GM21529 (cell line): Measurements from ENCODE around the gene SLC44A4.

Experiments
- ATAC-seq: cut with Tn5 transposase; IDR thresholded peaks from one replicate; pipeline ENCODE4 v1.9.1; 2021; ENCODE audit not compliant: unreplicated experiment

The SLC44A4 gene

DNA sequence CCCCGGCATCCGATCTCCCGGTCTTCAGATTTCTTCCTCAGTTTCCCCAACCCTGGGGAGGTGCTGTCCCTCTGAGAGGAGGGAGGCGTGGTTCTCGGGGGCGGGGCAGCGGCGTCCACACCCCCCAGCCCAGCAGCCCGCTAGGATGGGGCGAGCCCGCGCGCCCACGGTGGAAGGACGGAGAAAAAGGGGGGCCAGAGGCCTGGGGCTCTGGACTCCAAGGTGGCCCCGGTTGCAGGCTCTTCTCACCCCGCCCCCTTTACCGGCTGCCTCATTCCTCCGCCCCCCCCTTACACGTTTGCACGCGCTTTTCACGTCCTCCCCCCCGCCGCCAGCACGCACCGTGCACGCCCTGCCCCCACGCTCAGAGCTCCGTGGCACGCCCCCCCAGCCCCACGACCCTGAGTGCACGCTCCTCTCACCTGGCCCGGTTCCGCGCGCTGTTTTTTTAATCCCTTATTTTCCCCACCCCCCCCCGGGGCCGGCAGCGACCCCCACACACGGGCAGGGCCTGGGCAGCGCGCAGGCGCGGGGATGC is 22.7 kb upstream of the SLC44A4 start:
- no peak for ATAC-seq

- ATAC-seq = no peak
Observed at GRCh38 chr6:31900917-31901414, 22.2 kb upstream of the SLC44A4 start.

- no peak for ATAC-seq
Observed at GRCh38 chr6:31899882-31900722, 21.3 kb upstream of the SLC44A4 start.

DNA sequence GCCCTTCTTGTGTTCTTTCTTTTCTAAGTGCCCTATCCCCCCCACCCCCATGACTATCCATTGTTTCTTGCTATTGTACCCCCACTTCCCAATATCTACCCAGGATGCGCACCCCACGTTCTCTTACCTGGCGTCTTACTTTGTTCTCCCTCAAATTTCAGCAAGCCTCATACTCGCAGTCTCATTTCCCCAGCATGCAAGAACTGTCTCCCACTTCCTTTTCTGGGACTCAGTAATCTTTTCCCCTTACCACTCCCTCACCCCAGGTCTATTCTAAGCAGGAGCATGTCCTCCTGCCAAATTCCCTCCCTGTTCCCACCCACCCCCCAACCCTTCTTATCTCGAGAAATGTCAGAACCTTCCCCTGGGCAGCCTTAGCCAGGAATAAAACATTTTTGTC is 20.4 kb upstream of the SLC44A4 start:
- ATAC-seq = no peak

DNA sequence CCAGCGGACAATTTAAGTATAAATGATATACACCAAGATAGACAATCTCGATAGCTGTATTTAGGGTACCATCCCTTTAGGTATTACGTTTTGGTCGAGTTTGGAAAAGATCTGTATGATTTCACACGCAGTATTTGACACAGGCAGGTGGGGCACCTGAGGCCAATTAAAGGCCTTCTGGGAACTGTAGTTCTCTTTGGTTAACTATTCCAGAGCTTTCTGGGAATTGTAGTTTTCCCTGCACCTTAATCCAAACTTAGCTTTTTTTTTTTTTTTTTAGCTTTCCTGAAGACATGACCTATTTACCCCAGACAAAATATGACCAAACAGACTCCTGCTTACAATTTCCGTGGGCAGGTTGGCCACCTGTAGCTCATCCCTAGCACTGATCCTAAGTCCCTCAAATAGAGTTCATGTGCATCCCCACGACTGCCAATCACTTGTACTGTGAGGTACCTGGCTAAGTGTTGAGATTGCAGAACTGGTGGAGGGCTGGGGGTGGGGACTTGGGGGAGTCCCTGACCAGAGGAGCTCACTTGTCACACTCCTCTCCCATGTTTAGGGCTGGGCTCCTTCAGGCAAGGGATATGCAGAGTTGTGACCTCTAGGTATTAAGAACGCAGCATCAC is 19.7 kb upstream of the SLC44A4 start:
- no peak for ATAC-seq

DNA sequence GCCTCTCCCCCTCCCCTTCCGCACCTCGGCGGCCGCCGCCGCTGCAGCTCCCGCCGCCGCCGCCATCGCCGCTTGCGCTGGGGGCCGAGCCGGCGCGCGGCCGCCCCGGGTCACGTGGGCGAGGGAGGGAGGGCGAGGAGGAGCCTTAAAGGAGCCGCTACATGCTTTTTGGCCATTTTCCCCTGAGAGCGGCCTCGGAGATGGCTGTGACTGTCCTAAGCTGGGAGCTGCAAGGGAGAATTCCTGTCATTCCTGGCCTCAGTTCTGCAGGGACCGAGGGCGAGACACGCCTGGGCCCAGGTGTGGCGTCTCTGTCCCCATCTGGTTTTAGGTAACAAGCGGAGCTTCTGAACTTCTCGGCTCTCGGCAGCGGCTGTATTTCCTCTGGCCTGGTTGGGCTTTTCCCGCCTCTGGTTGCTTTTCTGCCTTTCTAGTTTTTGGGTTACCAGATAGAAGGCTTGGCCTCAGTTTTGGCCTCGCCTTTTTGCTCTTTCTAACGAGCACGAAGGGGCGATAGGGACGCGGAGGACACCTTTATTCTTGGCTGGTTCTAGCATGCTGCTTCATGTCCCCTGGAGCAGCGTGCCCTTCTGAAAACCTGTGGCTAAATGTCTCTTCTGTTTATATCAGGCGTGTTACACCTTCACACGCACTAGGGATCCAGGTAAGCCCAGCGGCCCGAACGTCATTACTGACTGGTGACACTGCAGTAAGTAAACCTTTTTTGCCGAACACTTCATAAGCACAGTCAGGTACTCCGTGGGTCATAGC is 19.0 kb upstream of the SLC44A4 start, which contains the start of gene EHMT2:
Gene EHMT2 (minus strand): TSS at position 87 of the 771 bp plus-strand sequence. CDS start 21 bp downstream, at position 66.
- peak; percentile 47 for ATAC-seq

- ATAC-seq = no peak
Observed at GRCh38 chr6:31896856-31897611, 18.2 kb upstream of the SLC44A4 start.

- no peak for ATAC-seq
Observed at GRCh38 chr6:31896493-31896855, 17.7 kb upstream of the SLC44A4 start.

DNA sequence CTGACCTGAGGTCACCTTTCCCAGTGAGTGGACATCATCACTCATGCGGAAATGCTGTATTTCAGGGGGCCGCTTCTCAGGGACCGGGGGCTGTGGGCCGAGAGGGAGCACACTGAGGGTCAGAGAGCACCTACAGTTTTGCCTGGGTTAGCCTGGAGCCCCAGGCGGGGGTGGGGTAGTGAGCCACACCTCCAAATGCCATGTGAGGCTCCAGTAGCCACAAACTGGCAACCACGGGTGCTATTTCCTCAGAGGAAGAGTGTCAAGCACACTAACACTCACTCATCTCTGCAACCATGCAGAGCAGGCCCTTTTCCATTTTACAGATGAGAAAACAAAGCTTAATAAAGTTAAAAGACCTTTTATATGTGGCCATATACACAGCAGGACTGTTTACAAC is 14.0 kb upstream of the SLC44A4 start:
- no peak for ATAC-seq

DNA sequence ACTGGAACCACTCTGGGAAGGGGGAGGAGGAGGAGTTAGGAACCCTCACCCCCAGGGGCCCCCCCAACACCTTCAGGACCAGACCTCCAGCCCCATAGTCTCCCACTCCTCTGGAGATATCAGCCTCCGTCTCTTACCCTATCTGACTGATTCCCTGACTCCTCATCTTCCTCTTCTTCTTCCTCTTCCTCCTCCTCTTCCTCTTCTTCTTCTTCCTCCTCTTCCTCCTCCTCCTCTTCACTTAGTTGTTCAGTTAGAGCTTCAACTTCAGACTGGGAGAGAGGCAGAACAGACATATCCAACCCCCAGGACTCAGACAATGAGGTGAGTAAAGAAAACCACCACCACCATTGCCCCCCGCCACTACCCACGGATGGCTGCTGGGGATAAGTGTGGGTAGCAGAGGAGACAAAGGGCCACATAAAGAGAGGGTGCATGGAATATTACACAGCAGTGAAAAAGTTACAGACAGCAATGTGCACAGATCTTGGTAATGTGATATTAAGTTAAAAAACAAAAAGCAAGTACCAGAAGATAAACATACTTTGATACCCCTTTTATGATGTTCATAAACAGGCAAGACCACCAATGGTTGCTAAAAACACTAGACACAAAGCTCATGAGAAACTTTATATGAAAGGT is 10.7 kb upstream of the SLC44A4 start:
- no peak for ATAC-seq

DNA sequence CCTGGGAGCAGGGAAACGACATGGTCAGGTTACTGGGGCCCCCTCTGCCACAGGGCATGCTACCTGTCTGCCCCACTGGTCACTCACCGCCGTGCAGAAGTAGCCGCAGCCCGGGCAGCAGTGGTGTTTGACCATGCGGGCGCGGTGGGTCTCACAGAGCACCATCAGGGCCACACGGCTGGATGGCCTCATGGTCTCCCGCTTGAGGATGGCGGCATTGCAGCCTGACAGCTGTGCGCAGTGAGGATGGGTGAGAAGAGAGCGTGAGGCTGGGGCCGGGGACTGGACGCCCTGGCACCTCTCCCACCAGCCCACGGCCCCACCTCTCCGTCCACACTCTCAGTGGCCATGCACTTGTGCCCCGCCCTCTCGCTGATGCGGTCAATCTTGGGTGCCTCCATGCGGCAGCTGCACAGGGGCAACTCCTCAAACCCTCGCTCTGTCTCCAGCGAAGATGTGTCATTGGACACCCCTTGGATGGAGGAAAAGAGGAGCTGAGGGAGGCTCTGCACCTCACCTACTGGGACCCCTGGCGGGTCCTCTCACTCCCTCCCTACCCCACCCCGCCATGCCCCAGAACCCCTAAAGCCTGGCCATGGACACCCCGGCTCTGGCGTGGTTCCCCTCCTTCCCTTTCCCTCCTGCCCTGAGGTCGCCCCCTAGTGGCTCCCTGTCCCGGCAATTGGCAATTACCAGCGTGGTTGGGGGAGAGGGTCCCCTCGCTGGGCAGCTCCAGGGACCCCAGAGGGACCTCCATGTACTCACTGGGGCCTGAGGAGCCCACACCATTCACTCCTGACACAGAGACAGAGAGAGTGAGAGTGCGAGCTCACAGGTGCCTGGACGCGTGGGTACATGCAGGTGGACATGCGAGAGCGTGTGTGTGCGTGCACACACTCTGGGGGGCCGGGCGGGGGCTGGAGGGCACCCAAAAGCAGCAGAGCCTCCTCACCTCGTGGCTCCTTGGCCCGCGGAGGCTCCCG is 9.8 kb upstream of the SLC44A4 start:
- ATAC-seq = no peak

GRCh38 chr6:31887173-31888007 is 8.6 kb upstream of the SLC44A4 start:
- ATAC-seq = no peak

DNA sequence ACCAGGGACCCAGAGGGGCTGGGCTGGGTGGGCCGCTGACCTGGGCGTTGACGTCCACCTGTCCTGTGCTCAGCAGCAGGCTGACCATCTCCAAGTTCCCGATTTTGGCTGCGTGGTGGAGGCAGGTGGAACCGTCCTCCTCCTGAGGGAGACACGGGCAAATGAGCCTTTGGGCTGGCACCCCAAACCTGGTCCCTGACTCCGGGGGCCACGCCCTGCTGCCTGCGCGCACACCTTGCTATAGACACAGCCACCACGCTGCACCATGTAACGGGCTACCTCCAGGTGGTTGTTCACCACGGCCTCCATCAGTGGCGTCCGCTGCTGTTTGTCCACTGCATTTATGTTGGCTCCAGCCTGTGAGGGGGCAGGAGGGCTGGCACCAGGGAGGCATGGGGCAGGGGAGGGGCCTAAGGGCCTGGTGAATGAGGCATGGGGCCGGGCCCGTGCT is 7.8 kb upstream of the SLC44A4 start:
- no peak for ATAC-seq

DNA sequence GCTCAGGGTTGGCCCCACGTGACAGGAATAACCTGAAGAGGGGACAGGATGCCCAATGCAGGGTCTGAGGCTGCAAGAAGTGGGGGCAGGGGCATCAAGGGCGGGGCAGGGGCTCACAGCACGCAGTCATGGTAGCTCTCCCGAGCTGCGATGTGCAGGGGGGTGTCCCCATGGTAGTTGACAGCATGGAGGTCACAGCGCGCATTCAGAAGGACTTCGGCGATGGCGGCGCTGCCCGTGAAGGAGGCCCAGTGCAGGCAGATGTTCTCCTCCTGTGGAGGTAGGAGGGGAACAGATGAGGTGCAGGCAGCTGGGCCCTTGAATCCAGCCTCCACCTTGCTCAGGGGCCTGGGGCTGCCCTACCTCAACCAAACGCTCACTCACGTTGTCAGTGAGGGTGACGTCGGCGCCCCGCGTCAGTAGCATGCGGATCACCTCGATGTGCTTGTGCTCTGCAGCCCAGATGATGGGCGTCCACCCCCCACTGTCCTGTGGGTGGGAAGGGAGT is 5.8 kb upstream of the SLC44A4 start:
- no peak for ATAC-seq

GRCh38 chr6:31883676-31884075 is 4.9 kb upstream of the SLC44A4 start:
- no peak for ATAC-seq

DNA sequence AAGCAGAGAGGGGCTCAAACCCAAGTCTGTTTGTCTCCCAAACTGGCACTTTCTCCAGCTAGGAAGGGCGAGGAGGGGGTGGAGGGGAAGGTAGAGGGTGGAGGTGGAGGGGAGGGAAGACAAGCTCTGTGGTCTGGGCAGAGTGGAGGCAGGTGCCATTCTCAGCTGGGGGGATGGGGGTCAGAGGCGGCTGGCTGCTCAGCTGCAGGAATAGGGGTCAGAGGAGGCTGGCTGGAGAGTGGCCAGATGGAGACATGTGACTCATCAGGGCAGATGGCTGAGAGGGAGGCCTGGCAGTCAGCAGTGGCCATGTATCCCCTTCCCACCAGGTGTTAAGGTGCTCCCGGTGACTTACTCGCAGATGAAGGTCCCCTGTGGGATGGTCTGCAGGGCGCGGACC is 3.5 kb upstream of the SLC44A4 start:
- no peak for ATAC-seq

DNA sequence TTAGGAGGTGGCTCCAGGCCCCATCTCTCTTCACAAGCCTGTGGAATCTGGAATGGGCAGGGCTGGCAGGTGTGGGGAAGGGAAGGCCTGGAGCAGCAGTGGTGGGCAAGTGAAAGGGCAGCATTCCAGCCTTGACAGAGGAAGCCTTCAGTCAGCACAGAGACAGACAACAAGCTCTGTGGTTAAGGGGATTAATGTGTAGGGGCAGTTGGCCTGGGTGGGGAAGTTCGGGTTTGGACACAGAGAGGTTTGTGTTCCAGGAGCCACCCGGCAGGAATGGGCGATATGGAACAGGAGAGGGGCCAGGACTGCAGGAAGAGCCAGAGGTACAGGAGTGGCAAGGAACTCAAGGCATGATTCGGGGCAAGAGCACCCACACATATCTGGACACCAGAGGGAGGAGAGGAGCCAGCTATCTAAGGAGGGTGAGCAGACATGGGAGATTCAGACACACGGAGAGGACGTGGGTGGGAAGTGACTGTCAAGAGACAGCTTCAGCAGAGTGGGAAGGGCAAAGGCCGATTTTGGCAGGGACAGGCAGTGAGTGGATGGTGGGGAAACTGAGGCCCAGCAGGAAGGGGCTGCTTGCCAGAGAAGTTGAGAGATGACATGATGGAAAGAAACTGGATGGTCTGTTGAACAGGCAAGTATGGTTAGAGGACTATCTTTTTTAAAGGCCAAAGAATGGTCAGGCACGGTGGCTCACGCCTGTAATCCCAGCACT is 2.5 kb upstream of the SLC44A4 start:
- no peak for ATAC-seq
